Small intestine (tissue), 16 donors: ENCODE data around the gene CLIC3. TPM values are rescaled to one million over a fixed set of nuclear protein-coding genes. Genes with fewer than 3 reads are reported as not detected.

ENCODE experiments used
- DNase-seq, 2 donors: peaks; one replicate each; pipeline versions ENCODE4 v3.0.0 to v3.0.0-alpha.2; 2013
- FAIRE-seq: peaks from 2 replicates; lab custom pipeline; 2012; peaks lifted over from hg19 to GRCh38; lab: Jason Lieb, UNC
- H3K27ac ChIP-seq, 3 donors: one replicate each; pipeline ENCODE4 v1.5.1; 2013; ENCODE audit warnings: low read length in 2 of 3, mild to moderate bottlenecking in 2 of 3, control low read depth in 1 of 3, inconsistent platforms in 1 of 3, low read depth in 1 of 3, moderate library complexity in 1 of 3
- H3K27me3 ChIP-seq, 3 donors: one replicate each; pipeline ENCODE4 v1.6.1; 2013; ENCODE audit warnings: low read length in 3 of 3, inconsistent platforms in 1 of 3; ENCODE audit not compliant: control insufficient read depth in 3 of 3, insufficient read depth in 3 of 3
- H3K36me3 ChIP-seq, 3 donors: one replicate each; pipeline ENCODE4 v1.6.1; 2013; ENCODE audit warnings: low read length in 3 of 3, inconsistent platforms in 1 of 3, low read depth in 1 of 3, mild to moderate bottlenecking in 1 of 3, moderate library complexity in 1 of 3; ENCODE audit not compliant: control insufficient read depth in 3 of 3, insufficient read depth in 2 of 3
- H3K4me1 ChIP-seq, 3 donors: one replicate each; pipeline ENCODE4 v1.6.1; 2013; ENCODE audit warnings: low read length in 2 of 3, inconsistent platforms in 1 of 3, low read depth in 1 of 3, mild to moderate bottlenecking in 1 of 3, moderate library complexity in 1 of 3; ENCODE audit not compliant: control insufficient read depth in 3 of 3, insufficient read depth in 2 of 3
- H3K4me3 ChIP-seq, 3 donors: one replicate each; pipeline ENCODE4 v1.5.1; 2013; ENCODE audit warnings: low read length in 3 of 3, control low read depth in 1 of 3, inconsistent platforms in 1 of 3, low read depth in 1 of 3, mild to moderate bottlenecking in 1 of 3, moderate library complexity in 1 of 3
- H3K9me3 ChIP-seq, 2 donors: one replicate each; pipeline ENCODE4 v1.6.1; 2013; ENCODE audit warnings: low read depth in 1 of 2, low read length in 1 of 2; ENCODE audit not compliant: control insufficient read depth in 2 of 2, insufficient read depth in 1 of 2
- WGBS, 3 donors: extraction: QIAGEN DNeasy Blood & Tissue Kit; methylation state at CpG; one replicate each; pipeline ENCODE4 v1.1.7; 2013; 5-methylcytosine and 5-hydroxymethylcytosine counted together
- long read RNA-seq, 10 donors: transcript quantifications; one replicate each; lab custom pipeline, GENCODE V29; 2026
- polyA plus RNA-seq, 4 donors: library from polyadenylated mRNA; stranded (reverse) in 3 of 4; unstranded in 1 of 4; fragments of 200-250 nt in 3 of 4; fragments of 120-200 nt in 1 of 4; gene quantifications; one replicate each; pipeline versions ENCODE4 v1.2.1 to v1.2.3, GENCODE V29; 2013
- donor health status: healthy with polysubstance abuse.
- donor health status: control.
- donor health status: control.
- donor health status: Bipolar disorder and iron deficiency.
- donor health status: healthy.

The CLIC3 gene
- 1 to 10 TPM in 2 of 4 donors, under 1 TPM in 1, not detected in 1; 0.81 to 6.2 (median 1.4) TPM for polyA plus RNA-seq
- long read RNA-seq, donor 1, partial matches to known transcripts, result 0 of 2 reads
- long read RNA-seq, donor 1, other reads (novel, unspliced or antisense), result 0 of 2 reads
- long read RNA-seq, donor 2, partial matches to known transcripts, result 0 of 2 reads
- long read RNA-seq, donor 2, other reads (novel, unspliced or antisense), result 0 of 2 reads
- long read RNA-seq, donor 3, partial matches to known transcripts, result 0 of 1 reads
- long read RNA-seq, donor 3, other reads (novel, unspliced or antisense), result 0 of 1 reads
- long read RNA-seq, donor 4, result 0 reads
- long read RNA-seq, donor 5, result 0 reads
- long read RNA-seq, donor 6, partial matches to known transcripts, result 0 of 3 reads
- long read RNA-seq, donor 6, other reads (novel, unspliced or antisense), result 0 of 3 reads
- long read RNA-seq, donor 7, result 0 reads
- long read RNA-seq, donor 8, partial matches to known transcripts, result 0 of 5 reads
- long read RNA-seq, donor 8, other reads (novel, unspliced or antisense), result 0 of 5 reads
- long read RNA-seq, donor 9, result 0 reads
- long read RNA-seq, donor 10, partial matches to known transcripts, result 0 of 3 reads
- long read RNA-seq, donor 10, other reads (novel, unspliced or antisense), result 0 of 3 reads

DNA sequence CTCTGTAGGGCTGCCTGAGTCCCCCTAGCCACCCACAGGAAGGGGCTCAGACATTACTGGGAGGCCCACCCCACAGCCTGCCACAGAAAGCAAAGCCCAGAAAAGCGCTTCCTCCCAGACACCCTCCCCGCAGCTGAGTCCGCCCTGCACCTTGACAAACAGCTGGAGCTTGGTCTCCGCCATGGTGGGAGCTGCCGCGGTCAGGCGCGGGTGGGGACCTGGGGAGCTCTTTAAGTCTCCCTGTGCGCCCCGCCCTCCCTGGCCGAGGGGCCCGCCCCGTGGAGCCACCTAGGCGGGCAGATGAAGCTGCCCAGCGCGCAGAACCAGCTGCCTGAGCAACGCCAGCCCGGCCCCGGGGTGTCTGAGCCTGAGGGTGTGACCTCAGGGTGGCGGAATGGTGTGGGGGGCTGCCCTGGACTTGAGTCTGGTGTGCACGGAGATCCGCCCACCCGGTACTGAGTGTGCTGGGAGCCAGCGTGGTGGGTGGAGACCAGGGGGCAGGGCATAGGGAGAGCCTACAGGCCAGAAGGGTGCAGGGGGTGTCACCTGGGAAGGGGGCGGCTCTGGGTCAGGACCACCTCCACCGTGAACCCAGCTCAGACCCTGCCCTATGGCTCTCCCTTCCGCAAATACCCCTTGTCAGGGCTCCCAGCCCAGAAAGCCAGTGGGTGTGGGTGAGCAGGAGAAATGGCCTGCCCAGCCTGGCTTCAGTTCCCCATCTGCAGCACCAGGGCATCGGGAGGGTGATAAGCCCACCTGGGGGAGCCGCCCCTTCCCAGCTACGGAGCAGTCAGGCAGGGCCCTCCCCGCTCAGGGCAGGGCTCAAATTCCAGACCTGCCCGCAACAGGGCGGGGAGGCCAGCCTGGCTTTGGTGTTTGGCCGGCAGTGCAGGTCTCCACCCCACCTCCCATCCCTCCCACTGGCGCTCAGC lies at the start of gene CLIC3:
TSS of gene CLIC3 (minus strand) at position 208 of the 932 bp plus-strand sequence. CDS start at position 183, 25 bp downstream.
- peaks cover 0 to 42% (median 0%) of the 10 kb centered on the region in 3 donors for H3K27me3 ChIP-seq
- peaks cover 2 to 48% (median 11%) of the 10 kb centered on the region in 3 donors for H3K4me1 ChIP-seq
- H3K9me3 ChIP-seq, result no peaks in the 10 kb centered on the region
- WGBS, 3 donors, result 5 to 17% (median 9%) methylated on average over 29 to 35 of the region's 35 CpGs
- peak within 1 kb of the TSS in 2 of 3 donors; percentile 66 to 69 for H3K27ac ChIP-seq
- peak; percentile 51 to 60 for DNase-seq
- no peak for FAIRE-seq
- peak within 1 kb of the TSS in 2 of 3 donors; percentile 19 to 30 for H3K4me3 ChIP-seq
- H3K36me3 ChIP-seq, result peaks cover 0 to 13% (median 0%) of the 10 kb centered on the region in 3 donors

DNA sequence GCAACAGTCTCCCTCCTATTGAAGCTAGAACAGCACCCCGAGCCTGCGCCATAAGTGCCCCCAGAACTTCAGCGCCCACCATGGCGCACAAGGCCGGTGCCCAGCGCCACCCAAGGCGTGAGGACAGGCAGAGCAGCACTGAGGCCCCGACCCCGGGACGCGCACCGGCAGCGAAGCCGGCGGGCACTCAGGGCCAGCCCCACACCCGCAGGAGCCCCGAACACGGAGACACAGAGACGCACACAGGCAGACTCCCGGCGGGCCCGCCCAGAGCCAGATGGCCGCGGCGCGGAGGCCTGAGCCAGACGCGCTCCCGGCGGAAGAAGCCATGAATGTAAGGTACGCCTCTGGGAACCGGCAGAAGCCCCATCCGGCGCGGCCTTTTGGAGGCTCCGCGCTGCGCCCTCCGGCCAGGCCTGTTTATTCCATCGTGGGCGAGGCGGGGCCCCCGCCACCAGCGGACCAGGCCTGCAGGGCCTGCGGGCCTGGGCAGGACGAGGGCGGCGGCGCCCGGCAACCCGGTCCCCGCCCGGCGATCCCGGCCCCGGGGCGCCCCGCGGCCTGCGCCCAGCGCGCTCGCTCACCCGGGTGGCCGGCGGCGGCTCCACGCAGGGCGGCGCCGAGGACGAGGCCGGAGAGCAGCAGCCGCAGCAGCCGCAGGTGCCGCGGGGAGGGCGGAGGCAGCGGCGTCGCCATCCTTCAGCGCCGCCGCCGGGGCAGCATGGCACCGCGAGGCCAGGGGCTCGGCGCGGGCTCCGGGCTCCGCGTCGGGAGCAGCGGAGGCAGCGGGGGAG lies 49.1 kb upstream of the CLIC3 start:
- DNase-seq (peak in 1 of 2 donors; percentile 61), FAIRE-seq (no peak)
- Histone ChIP-seq H3K9me3 (no peaks in the 10 kb centered on the region), H3K4me3 (peak overlapping the region; percentile 43 to 55 (median 46)), H3K27me3 (peaks cover 0 to 66% (median 12%) of the 10 kb centered on the region in 3 donors), H3K27ac (no peak overlapping the region), H3K4me1 (peaks cover 0 to 24% (median 2%) of the 10 kb centered on the region in 3 donors), H3K36me3 (peaks cover 0 to 3% (median 0%) of the 10 kb centered on the region in 3 donors)
- WGBS, 3 donors, result 2 to 4% (median 3%) methylated on average over 72 to 96 of the region's 96 CpGs

GRCh38 chr9:137044502-137045177 lies 48.3 kb upstream of the CLIC3 start:
- no peak for DNase-seq
- Histone ChIP-seq H3K36me3 (peaks cover 0 to 9% (median 0%) of the 10 kb centered on the region in 3 donors), H3K4me1 (peaks cover 0 to 24% (median 2%) of the 10 kb centered on the region in 3 donors), H3K9me3 (no peaks in the 10 kb centered on the region), H3K4me3 (peak overlapping the region; percentile 29 to 55 (median 46)), H3K27me3 (peaks cover 0 to 58% (median 6%) of the 10 kb centered on the region in 3 donors), H3K27ac (peak overlapping the region in 1 of 3 donors; percentile 55)
- no peak for FAIRE-seq
- WGBS, 3 donors, result 9 to 33% (median 19%) methylated on average over 18 of the region's 18 CpGs

DNA sequence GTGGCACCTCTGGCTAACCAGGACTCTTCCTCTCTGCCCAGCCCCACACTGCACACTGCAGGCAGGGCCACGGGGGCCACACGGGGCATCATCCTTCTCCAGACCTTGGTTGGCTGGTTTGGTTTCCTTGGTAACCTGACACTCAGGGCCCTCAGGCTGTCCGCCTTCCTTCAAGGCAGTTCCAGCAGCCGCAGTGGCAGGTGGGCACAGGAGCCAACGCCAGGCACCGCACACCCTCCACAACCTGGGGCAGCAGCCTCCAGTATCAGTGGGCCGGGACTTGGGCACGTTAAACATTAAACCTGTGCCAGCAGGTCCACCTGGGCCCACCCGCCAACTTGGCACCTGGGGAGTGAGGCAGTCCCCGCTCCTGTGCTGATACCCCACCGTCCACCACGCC lies 47.7 kb upstream of the CLIC3 start:
- 8 to 51% (median 23%) methylated on average over 11 to 12 of the region's 12 CpGs for WGBS, 3 donors
- DNase-seq (no peak), FAIRE-seq (no peak)
- Histone ChIP-seq H3K27me3 (peaks cover 0 to 52% (median 3%) of the 10 kb centered on the region in 3 donors), H3K4me3 (no peak overlapping the region), H3K27ac (peak overlapping the region in 1 of 3 donors; percentile 55), H3K4me1 (peaks cover 0 to 24% (median 2%) of the 10 kb centered on the region in 3 donors), H3K9me3 (no peaks in the 10 kb centered on the region), H3K36me3 (peaks cover 0 to 15% (median 0%) of the 10 kb centered on the region in 3 donors)

GRCh38 chr9:137042751-137043727 lies 46.7 kb upstream of the CLIC3 start:
- DNase-seq (peak in 1 of 2 donors; percentile 84), FAIRE-seq (no peak)
- peak overlapping the region in 1 of 3 donors; percentile 55 for H3K27ac ChIP-seq
- peaks cover 0 to 43% (median 3%) of the 10 kb centered on the region in 3 donors for H3K27me3 ChIP-seq
- peaks cover 0 to 24% (median 2%) of the 10 kb centered on the region in 3 donors for H3K4me1 ChIP-seq
- no peaks in the 10 kb centered on the region for H3K9me3 ChIP-seq
- no peak overlapping the region for H3K4me3 ChIP-seq
- H3K36me3 ChIP-seq, result peaks cover 0 to 20% (median 0%) of the 10 kb centered on the region in 3 donors
- WGBS, 3 donors, result 30 to 64% (median 55%) methylated on average over 29 to 36 of the region's 36 CpGs

DNA sequence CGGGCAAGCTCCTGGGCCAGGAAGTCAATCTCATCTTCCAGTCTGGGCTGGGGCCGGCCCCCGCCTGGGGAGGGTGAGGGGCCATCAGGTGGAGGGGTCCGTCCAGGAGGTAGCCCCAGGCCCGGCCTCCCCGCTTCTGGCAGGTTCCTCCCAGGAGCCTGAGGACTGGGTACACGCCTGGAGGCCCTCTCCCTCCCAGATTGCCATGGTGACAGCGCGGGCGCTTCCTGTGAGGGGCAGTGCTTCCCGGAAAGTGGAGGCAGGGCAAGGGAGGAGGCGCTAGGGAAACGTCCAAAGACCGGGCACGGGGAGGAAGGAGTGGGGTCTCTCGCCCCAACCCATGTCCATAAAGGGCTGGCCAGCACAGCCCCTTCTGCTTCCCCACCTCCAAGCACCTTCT lies 44.8 kb upstream of the CLIC3 start:
- Histone ChIP-seq H3K27me3 (peaks cover 0 to 24% (median 0%) of the 10 kb centered on the region in 3 donors), H3K4me3 (no peak overlapping the region), H3K36me3 (peaks cover 0 to 22% (median 0%) of the 10 kb centered on the region in 3 donors), H3K27ac (no peak overlapping the region), H3K4me1 (peaks cover 0 to 20% (median 0%) of the 10 kb centered on the region in 3 donors), H3K9me3 (no peaks in the 10 kb centered on the region)
- DNase-seq (no peak), FAIRE-seq (no peak)
- 63 to 73% (median 71%) methylated on average over 16 of the region's 16 CpGs for WGBS, 3 donors
